Midbrain (tissue), 1 donor: ENCODE results near the gene AK9.
"Not testable (repeated sequence)": the region's sequence is repeated elsewhere in the genome, so short reads cannot be mapped to it uniquely, and the experiment has no call there.

ENCODE experiments used
- DNase-seq: peaks from one replicate; lab custom pipeline; 2025; lab: John Stamatoyannopoulos, UW

Gene AK9

GRCh38 chr6:109623288-109623687 lies 67.7 kb downstream of the AK9 start:
- no peak for DNase-seq

DNA sequence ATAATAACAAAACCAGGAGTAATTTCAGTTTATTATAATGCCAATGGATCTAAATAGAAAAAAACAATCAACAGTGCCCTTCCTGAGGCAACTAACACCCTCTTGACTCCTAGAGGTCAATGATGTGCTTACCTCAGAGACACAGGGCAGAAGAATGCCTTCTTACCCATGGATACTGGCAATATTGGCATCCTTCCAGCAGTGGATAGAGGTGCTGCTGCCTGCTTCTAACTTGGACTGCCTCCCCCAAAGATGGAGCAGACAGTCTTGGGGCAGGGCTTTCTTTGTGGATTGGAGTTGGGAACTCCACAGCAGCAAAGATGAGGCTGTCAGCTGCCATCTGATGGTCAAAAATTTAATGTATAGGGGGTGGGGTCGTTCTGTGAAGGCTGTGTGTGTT lies 78.7 kb downstream of the AK9 start:
- DNase-seq, result no peak

- DNase-seq, result no peak
Measured at GRCh38 chr6:109611502-109611901, 79.5 kb downstream of the AK9 start.

DNA sequence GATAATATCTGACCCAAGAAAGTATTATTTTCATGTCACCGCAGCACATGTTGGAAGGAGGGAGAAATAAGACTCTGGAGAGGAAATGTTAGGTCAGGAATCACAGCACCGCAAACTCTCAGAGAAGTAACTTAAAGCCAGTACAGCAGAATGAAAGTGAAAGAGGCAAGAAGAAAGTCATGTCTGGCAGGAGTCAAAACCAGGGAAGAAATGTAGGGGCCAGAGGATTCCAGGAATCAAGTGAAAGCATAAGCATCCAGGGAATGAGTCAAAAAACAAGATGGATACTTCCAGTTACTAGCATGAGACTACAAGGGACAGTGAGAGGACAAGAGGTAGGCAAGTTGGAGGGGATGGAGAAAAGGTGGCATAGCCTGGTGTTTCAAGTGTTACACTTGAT lies 80.4 kb downstream of the AK9 start:
- DNase-seq, result no peak

DNA sequence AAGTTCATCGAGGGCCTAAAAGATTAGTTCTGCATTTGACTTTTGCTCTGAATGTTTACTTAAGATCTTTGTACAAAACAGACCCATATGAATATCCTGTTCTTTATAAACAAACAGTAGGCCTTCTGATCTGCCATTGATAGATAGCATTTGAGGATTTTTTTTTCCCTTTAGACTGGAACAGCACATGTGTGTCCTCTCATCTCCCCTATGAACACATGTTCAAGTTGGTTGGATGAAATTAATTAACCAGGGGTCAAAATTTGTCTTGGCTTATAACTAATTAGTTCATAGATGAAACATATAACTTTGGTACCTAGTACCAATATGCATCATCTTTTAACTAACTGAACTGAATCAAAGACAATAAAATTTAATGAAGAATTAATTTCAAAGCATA lies 81.3 kb downstream of the AK9 start:
- DNase-seq, result no peak

GRCh38 chr6:109606359-109606758 lies 84.6 kb downstream of the AK9 start:
- DNase-seq, result no peak

DNA sequence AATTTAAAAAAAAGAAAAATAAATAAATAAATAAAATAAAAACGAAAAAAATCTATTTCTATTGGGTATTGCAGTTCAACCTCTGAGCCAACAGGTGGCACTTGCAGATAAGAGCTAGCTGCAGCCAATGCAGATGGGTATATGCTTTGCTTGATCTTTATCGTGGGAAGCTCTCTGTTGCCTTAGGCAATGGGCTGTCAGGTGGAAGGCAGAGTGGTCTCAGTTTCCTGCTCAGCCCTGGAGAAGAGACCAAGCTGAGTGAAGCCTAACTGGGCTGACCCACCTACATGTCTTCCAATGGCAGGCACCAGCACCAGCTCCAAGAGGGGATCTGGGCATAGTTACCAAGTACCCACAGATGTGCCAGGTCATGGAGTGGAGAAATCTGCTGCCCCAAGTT lies 95.0 kb downstream of the AK9 start:
- DNase-seq, result no peak

DNA sequence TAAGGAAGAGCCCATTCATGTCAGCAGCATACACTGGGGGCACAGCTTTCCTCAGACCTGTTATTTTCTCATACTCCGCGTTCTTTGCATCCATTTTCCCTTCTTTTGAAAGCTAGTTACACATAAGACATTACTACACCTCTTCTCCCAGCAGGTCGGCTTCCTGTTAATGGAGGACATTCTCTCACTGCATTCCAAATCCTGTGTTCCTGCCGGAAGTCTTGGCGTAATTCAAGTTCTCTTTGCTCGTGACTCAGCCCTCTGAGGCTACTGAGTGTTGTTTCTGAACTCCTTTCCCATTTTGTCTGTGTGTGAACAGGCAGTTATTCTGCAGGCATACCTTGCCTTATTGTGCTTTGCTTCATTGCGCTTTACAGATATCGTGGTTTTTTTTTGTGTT lies 110.5 kb downstream of the AK9 start:
- DNase-seq, result no peak

DNA sequence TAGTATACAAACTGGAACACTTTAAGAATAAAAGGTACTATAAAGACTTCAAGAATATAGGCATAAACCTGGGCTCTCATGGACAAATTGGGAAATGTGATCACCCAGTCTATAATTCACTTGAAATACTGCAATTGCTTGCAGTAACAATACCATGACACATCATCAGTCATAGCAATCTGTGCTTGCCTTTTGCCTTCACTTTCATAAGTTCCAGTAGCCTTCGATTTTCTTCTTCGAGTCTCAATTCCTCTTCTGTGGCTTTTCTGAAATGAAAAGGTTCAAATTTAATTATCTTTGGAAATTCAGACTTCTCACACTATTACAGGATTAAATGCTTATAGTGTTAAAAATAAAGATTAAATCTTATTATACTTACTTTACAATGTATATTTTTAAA lies 111.6 kb downstream of the AK9 start:
- no peak for DNase-seq

- DNase-seq, result not testable (repeated sequence)
Measured at GRCh38 chr6:109569901-109570300, 121.1 kb downstream of the AK9 start.

GRCh38 chr6:109561844-109562243 lies 129.2 kb downstream of the AK9 start:
- DNase-seq, result no peak

DNA sequence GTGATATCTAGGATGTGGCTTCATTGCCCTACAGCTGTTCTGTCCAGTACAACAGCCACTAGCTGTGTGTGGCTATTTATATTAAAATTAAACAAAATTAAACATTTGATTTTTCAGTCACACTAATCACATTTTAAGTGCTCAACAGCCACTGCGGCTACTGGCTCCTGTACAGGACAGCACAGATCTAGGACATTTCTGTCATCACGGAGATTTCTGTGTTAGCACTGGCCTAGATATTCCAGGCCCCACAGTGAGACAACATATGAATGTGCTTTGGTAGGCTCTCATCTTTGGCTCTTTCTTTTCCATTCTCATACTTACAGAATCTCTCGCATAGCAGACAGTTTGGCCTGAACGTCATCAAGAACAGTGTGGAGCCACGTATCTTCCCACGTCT lies 159.6 kb downstream of the AK9 start:
- DNase-seq, result no peak

GRCh38 chr6:109527989-109528388 lies 163.0 kb downstream of the AK9 start:
- no peak for DNase-seq

- DNase-seq, result peak; percentile 39
Measured at GRCh38 chr6:109526905-109527628, 163.9 kb downstream of the AK9 start.

DNA sequence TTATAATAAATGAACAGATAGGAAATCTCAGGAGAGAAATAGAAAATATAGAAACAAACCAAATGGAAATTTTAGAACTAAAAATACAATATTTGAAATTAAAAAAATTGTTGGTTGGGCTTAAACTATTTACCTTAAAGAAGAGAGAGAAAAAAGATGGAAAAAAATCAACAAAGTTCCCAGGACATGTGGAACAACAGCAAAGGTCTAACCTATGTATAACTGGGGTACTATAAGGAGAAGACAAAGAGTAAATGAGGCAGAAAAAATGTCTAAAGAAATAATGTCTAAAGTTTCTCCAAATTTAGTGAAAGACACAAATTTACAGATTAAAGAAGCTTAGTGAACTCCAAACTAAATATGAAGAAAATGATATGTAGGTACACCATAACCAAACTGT lies 166.9 kb downstream of the AK9 start:
- DNase-seq, result no peak

GRCh38 chr6:109523478-109523877 lies 167.5 kb downstream of the AK9 start:
- DNase-seq, result no peak

GRCh38 chr6:109521080-109521479 lies 169.9 kb downstream of the AK9 start:
- no peak for DNase-seq

- not testable (repeated sequence) for DNase-seq
Measured at GRCh38 chr6:109519647-109520046, 171.4 kb downstream of the AK9 start.

- DNase-seq, result no peak
Measured at GRCh38 chr6:109516929-109517328, 174.1 kb downstream of the AK9 start.

DNA sequence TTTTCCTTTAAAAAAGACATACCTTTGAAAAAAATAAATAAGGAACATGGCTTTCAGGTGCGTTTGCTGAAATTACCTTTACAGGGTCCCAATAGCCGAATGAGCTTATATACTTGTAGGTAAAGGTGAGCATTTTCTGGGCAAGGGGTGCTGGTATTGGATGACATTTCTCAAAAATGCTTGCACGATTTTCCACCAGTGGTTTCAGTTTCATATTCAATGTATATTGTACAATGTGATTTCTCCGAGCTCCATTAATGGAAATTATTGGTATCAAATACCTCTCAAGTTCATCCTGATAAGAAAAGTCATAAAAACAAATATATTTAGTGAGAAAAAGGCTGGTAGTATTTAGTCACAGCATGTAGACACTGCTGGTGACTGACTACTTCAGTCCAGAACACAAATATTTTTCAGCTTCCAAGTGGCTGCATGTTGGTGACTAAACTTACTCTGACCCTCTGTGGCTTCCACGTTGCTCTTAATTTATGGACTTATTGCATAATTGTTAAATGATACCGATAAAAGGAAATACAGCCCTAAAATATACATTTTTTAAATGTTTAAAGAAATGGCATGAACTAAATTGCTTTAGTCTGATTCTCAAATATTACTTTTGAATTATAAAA lies 175.1 kb downstream of the AK9 start:
- DNase-seq, result no peak

DNA sequence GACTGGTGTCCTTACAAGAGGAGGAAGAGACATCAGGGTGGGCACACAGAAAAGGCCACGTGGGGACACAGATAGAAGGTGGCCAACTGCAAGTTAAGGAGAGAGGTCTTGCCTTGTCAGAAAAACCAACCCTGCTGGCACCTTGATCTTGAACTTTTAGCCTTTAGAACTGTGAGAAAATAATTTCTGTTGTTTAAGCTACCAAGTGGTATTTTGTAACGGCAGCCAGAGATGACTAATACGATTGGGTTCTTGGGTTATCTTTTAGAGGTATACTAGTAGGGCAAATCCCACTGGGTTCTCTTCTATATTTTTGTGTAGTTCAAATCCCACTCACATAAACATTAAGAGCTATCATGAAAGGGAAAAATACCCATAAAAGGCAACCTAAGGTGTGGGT lies 176.1 kb downstream of the AK9 start:
- no peak for DNase-seq

GRCh38 chr6:109513571-109514071 lies 177.4 kb downstream of the AK9 start:
- no peak for DNase-seq

GRCh38 chr6:109512271-109512817 lies 178.7 kb downstream of the AK9 start:
- no peak for DNase-seq
